ENCODE data around the gene TRIO. TPM values are rescaled to one million over a fixed set of nuclear protein-coding genes. Genes with fewer than 3 reads are reported as not detected.

Gene TRIO
- total and polyA plus RNA-seq, 10 of the 15 experiments (the other 5 are each of a cell fraction or from before 2014, with no cell fraction given), result 5.1 to 96.4 (median 44.6) TPM

- Histone ChIP-seq H3K4me1 (ENCODE audit: control insufficient read depth, insufficient read depth, low read length) (no peaks in the 10 kb centered on the region), H3K27me3 (replicated peaks in 1 of 2; ENCODE audit: control insufficient read depth in 2 of 2, insufficient read depth in 2 of 2, low read length in 1 of 2) (no peaks in the 10 kb centered on the region), H4K20me1 (ENCODE audit: control insufficient read depth, insufficient read depth) (no peaks in the 10 kb centered on the region), H3K9me3 (replicated peaks; ENCODE audit: control insufficient read depth, insufficient read depth, low read length) (peaks cover 6% of the 10 kb centered on the region; the same call in 2 of the 3 replicates), H3K79me2 (ENCODE audit: control insufficient read depth, insufficient read depth, low read length) (peaks cover 5% of the 10 kb centered on the region), H3K9ac (ENCODE audit: control insufficient read depth, insufficient read depth, low read length) (no peak overlapping the region), H3K27ac (ENCODE audit: control insufficient read depth, insufficient read depth) (no peak overlapping the region), H2AFZ (ENCODE audit: control insufficient read depth, low read depth, low read length) (no peak overlapping the region), H3K36me3 (ENCODE audit: control insufficient read depth in 2 of 2, insufficient read depth in 2 of 2, low read length in 1 of 2) (no peaks in the 10 kb centered on the region), H3K4me3 (no peak overlapping the region), H3K4me2 (ENCODE audit: control insufficient read depth, insufficient read depth) (no peak overlapping the region)
- RAD21 ChIA-PET (ENCODE audit: unreplicated experiment), result no interaction called here
- ATAC-seq, result no peak
- CTCF ChIA-PET, result interaction anchor here (1.1 to 1.5 kb wide), 4 partner anchors 14 to 131 kb away, joined by 4 to 8 read pairs (median 6); no protein-coding TSS in a partner anchor
- in situ Hi-C loops (cut with MboI) (no loop called here), intact Hi-C loops (cut with micrococcal nuclease; ENCODE audit: unreplicated experiment) (no loop called here)
- TF ChIP-seq E2F8 (IDR thresholded peaks at IDR 0.05; ENCODE audit: low read depth, partially characterized antibody) (no peak), NRF1 (conservative IDR thresholded peaks at IDR 0.05; ENCODE audit: low read depth, low read length) (no peak), SREBF1 (IDR thresholded peaks at IDR 0.05; ENCODE audit: low read length) (no peak), MYC (IDR thresholded peaks at IDR 0.05; ENCODE audit: insufficient read depth, insufficient read length, insufficient replicate concordance, low read length, severe bottlenecking) (no peak)
- SMC1A ChIA-PET (ENCODE audit: uncharacterized antibody, unreplicated experiment), result interaction anchor here (1.2 to 13.1 kb wide), 6 partner anchors 18 to 171 kb away, joined by 3 to 225 read pairs (median 10); no protein-coding TSS in a partner anchor
- WGBS (ENCODE audit: insufficient coverage, insufficient replicate concordance, low lambda C conversion rate, missing lambda C conversion rate), result 65% methylated on average over 11 of the region's 11 CpGs
- BruUV-seq (replicated peaks), result no TSS peak
- DNase-seq (ENCODE audit: low read depth, low spot score), result no peak
- POLR2A ChIA-PET, result interaction anchor here (22.7 kb wide), 1 partner anchor 74 kb away, joined by 347 read pairs; no protein-coding TSS in a partner anchor
- no peak for FAIRE-seq
Measured at GRCh38 chr5:14138608-14139540, 4.3 kb upstream of the TRIO start.
